HG03135 (cell line): ENCODE measurements around the gene TNFRSF4.
"Not testable (repeated sequence)": the region's sequence is repeated elsewhere in the genome, so short reads cannot be mapped to it uniquely, and the experiment has no call there.

Source experiments
- ATAC-seq: cut with Tn5 transposase; IDR thresholded peaks from one replicate; pipeline ENCODE4 v1.9.1; 2021; ENCODE audit warnings: mild to moderate bottlenecking, moderate library complexity; ENCODE audit not compliant: unreplicated experiment

Gene TNFRSF4

GRCh38 chr1:1183833-1184775 lies 29.8 kb downstream of the TNFRSF4 start:
- no peak for ATAC-seq

GRCh38 chr1:1183221-1183747 lies 30.7 kb downstream of the TNFRSF4 start:
- ATAC-seq, result no peak

- ATAC-seq, result no peak
These were observed 31.3 kb downstream of the TNFRSF4 start for GRCh38 chr1:1182491-1183220.

- ATAC-seq, result no peak
These were observed 32.0 kb downstream of the TNFRSF4 start for GRCh38 chr1:1181938-1182410.

- ATAC-seq, result no peak
These were observed 32.6 kb downstream of the TNFRSF4 start for GRCh38 chr1:1181129-1181937.

- ATAC-seq, result no peak
These were observed 33.7 kb downstream of the TNFRSF4 start for GRCh38 chr1:1179983-1180861.

GRCh38 chr1:1179346-1179982 lies 34.5 kb downstream of the TNFRSF4 start:
- ATAC-seq, result no peak

- no peak for ATAC-seq
These were observed 35.1 kb downstream of the TNFRSF4 start for GRCh38 chr1:1178794-1179331.

GRCh38 chr1:1177452-1178206 lies 36.3 kb downstream of the TNFRSF4 start:
- ATAC-seq, result no peak

- ATAC-seq, result no peak
These were observed 37.0 kb downstream of the TNFRSF4 start for GRCh38 chr1:1176931-1177330.

- ATAC-seq, result not testable (repeated sequence)
These were observed 37.7 kb downstream of the TNFRSF4 start for GRCh38 chr1:1176063-1176761.

- no peak for ATAC-seq
These were observed 38.5 kb downstream of the TNFRSF4 start for GRCh38 chr1:1175221-1176062.

GRCh38 chr1:1173793-1174415 lies 40.0 kb downstream of the TNFRSF4 start, which contains the start of gene TTLL10:
TSS of gene TTLL10 (plus strand) at chr1:1173880. CDS start at chr1:1179216, 5,336 bp downstream.
- ATAC-seq, result no peak

GRCh38 chr1:1173061-1173792 lies 40.7 kb downstream of the TNFRSF4 start:
- no peak for ATAC-seq

GRCh38 chr1:1171546-1172340 lies 42.2 kb downstream of the TNFRSF4 start:
- ATAC-seq, result no peak
